Liver (tissue), 9 donors: ENCODE results near the gene PERCC1. TPM values are rescaled to one million over a fixed set of nuclear protein-coding genes. Genes with fewer than 3 reads are reported as not detected.

Experiments
- DNase-seq: peaks from one replicate; pipeline ENCODE4 v3.0.0-alpha.2; 2017; ENCODE audit warnings: low spot score
- H3K27ac ChIP-seq, 2 donors: one replicate each; pipeline ENCODE4 v1.7.0; 2013; ENCODE audit warnings: inconsistent platforms in 2 of 2, low read length in 2 of 2, control low read depth in 1 of 2, low read depth in 1 of 2, mild to moderate bottlenecking in 1 of 2
- H3K27me3 ChIP-seq, 4 donors: one replicate each; pipeline versions ENCODE4 v1.6.1 to v1.7.0; 2013; ENCODE audit warnings: low read length in 3 of 4, inconsistent platforms in 1 of 4, mild to moderate bottlenecking in 1 of 4, moderate library complexity in 1 of 4; ENCODE audit not compliant: control insufficient read depth in 4 of 4, insufficient read depth in 4 of 4
- H3K36me3 ChIP-seq, 4 donors: one replicate each; pipeline versions ENCODE4 v1.6.1 to v1.7.0; 2013; ENCODE audit warnings: low read length in 3 of 4, mild to moderate bottlenecking in 3 of 4, low read depth in 1 of 4, moderate library complexity in 1 of 4; ENCODE audit not compliant: control insufficient read depth in 4 of 4, insufficient read depth in 3 of 4
- H3K4me1 ChIP-seq, 4 donors: one replicate each; pipeline versions ENCODE4 v1.6.1 to v1.7.0; 2013; ENCODE audit warnings: low read length in 3 of 4, mild to moderate bottlenecking in 3 of 4, moderate library complexity in 1 of 4; ENCODE audit not compliant: control insufficient read depth in 4 of 4, insufficient read depth in 4 of 4
- H3K4me3 ChIP-seq, 3 donors: one replicate each; pipeline versions ENCODE4 v1.6.1 to v1.7.0; 2013; ENCODE audit warnings: low read length in 3 of 3, control low read depth in 1 of 3, low read depth in 1 of 3, mild to moderate bottlenecking in 1 of 3
- H3K9ac ChIP-seq, 2 donors: one replicate each; pipeline ENCODE4 v1.7.0; 2013; ENCODE audit warnings: low read length in 2 of 2, mild to moderate bottlenecking in 2 of 2, moderate library complexity in 2 of 2, control low read depth in 1 of 2, low read depth in 1 of 2
- H3K9me3 ChIP-seq, 4 donors: one replicate each; pipeline versions ENCODE4 v1.6.1 to v1.7.0; 2013; ENCODE audit warnings: low read length in 3 of 4; ENCODE audit not compliant: control insufficient read depth in 4 of 4
- ATF3 ChIP-seq: IDR thresholded peaks from 2 replicates; pipeline ENCODE4 v1.6.1; 2016; ENCODE audit warnings: antibody characterized with exemption
- CTCF ChIP-seq: fragments of 150-350 bp; IDR thresholded peaks from 2 replicates; pipeline ENCODE4 v1.5.1; 2017; ENCODE audit warnings: improper control_type of control experiment, low read depth, low read length; ENCODE audit not compliant: missing input control
- EGR1 ChIP-seq, 2 donors: IDR thresholded peaks; 2 replicates each; pipeline ENCODE4 v1.6.1; 2016 to 2018; ENCODE audit warnings: antibody characterized with exemption in 2 of 2, low read depth in 2 of 2
- FOXA1 ChIP-seq: IDR thresholded peaks from 2 replicates; pipeline ENCODE4 v1.6.1; 2016; ENCODE audit warnings: antibody characterized with exemption
- FOXA2 ChIP-seq: IDR thresholded peaks from 2 replicates; pipeline ENCODE4 v1.6.1; 2016; ENCODE audit warnings: antibody characterized with exemption
- HNF4G ChIP-seq: IDR thresholded peaks from 2 replicates; pipeline ENCODE4 v1.6.1; 2016; ENCODE audit warnings: antibody characterized with exemption
- JUND ChIP-seq, 2 donors: IDR thresholded peaks; 2 replicates each; pipeline ENCODE4 v1.6.1; 2016; ENCODE audit warnings: antibody characterized with exemption in 2 of 2
- NR2F2 ChIP-seq: IDR thresholded peaks from 2 replicates; pipeline ENCODE4 v1.6.1; 2016; ENCODE audit warnings: antibody characterized with exemption
- TAF1 ChIP-seq: conservative IDR thresholded peaks from 2 replicates; pipeline ENCODE4 v1.6.1; 2016; ENCODE audit warnings: antibody characterized with exemption, mild to moderate bottlenecking
- YY1 ChIP-seq: IDR thresholded peaks from 2 replicates; pipeline ENCODE4 v1.6.1; 2016; ENCODE audit warnings: antibody characterized with exemption, mild to moderate bottlenecking
- WGBS: extraction: QIAGEN DNeasy Blood & Tissue Kit; methylation state at CpG from one replicate; pipeline ENCODE4 v1.1.7; 2013; 5-methylcytosine and 5-hydroxymethylcytosine counted together
- polyA plus RNA-seq, 2 donors: library from polyadenylated mRNA; stranded (reverse) in 1 of 2; unstranded in 1 of 2; fragments of 200-250 nt in 1 of 2; fragments of >200 nt in 1 of 2; fragmentation: Nextera tagmentation in 1 of 2; extraction: Ambion mirVana in 1 of 2; gene quantifications; one replicate each; pipeline versions ENCODE4 v1.2.1 to v1.2.3, GENCODE V29; 2013 to 2015
- total RNA-seq, 2 donors: library from RNA; depleted of rRNA; stranded (reverse); fragments of >200 nt; gene quantifications; one replicate each; pipeline ENCODE4 v1.2.3, GENCODE V29; 2014
- donor health status: healthy.
- donor health status: healthy.
- donor health status: healthy.
- donor health status: healthy.
- donor health status: healthy.

The PERCC1 gene
- total and polyA plus RNA-seq, 4 donors: 0.50 to 4.7 TPM; not detected in 2

GRCh38 chr16:1441391-1441829, 10.5 kb downstream of the PERCC1 start:
- no peak overlapping the region for H3K9ac ChIP-seq
- TF ChIP-seq FOXA2 (no peak), CTCF (no peak)
- 77% methylated on average over 22 of the region's 22 CpGs for WGBS
- H3K4me1 ChIP-seq: no peaks in the 10 kb centered on the region
- no peak overlapping the region for H3K27ac ChIP-seq
- peaks cover 0 to 6% (median 2%) of the 10 kb centered on the region in 4 donors for H3K36me3 ChIP-seq
- no peaks in the 10 kb centered on the region for H3K9me3 ChIP-seq
- DNase-seq: no peak
- H3K4me3 ChIP-seq: no peak overlapping the region
- no peaks in the 10 kb centered on the region for H3K27me3 ChIP-seq

GRCh38 chr16:1442697-1443096, 11.8 kb downstream of the PERCC1 start:
- no peaks in the 10 kb centered on the region for H3K4me1 ChIP-seq
- H3K36me3 ChIP-seq: peaks cover 0 to 12% (median 5%) of the 10 kb centered on the region in 4 donors
- 90% methylated on average over 24 of the region's 24 CpGs for WGBS
- H3K27ac ChIP-seq: no peak overlapping the region
- no peak for TF ChIP-seq JUND (IDR thresholded peaks at IDR 0.05)
- no peak for TF ChIP-seq YY1
- TF ChIP-seq HNF4G: no peak
- TF ChIP-seq ATF3: no peak
- no peak for TF ChIP-seq FOXA1
- TF ChIP-seq EGR1 (IDR thresholded peaks at IDR 0.05; ENCODE audit: low read depth in 2 of 2): no peak
- H3K9me3 ChIP-seq: no peaks in the 10 kb centered on the region
- no peak overlapping the region for H3K4me3 ChIP-seq
- DNase-seq: no peak
- no peaks in the 10 kb centered on the region for H3K27me3 ChIP-seq
- H3K9ac ChIP-seq: no peak overlapping the region

DNA sequence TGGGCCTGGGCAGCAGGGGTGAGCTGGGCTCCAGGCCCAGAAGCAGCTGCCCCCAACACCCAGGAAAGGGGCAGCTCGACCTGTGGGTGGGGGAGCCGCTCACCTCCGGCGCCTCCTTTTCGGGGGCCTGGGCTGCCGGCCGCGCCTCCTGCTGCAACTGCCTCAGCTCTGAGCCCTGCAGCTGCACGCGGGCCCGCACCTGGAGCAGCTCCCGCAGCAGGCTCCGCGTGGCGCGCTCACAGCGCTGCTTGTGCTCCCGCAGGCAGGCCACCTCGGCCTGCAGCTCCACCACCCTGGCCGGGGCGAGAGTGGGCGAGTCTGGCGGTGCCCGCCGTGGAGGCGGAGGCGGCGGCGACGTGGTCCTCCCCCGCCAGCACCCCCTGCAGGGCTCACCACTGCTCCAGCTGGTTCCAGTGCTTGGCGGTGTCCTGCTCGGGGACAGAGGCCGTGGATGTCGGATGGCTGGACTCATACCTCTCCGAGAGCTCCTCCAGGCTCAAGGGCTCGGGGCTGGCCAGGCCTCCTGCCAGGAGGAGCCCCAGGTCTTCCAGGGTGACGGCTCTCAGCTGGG, 12.6 kb downstream of the PERCC1 start:
- H3K9me3 ChIP-seq: no peaks in the 10 kb centered on the region
- H3K4me3 ChIP-seq: no peak overlapping the region
- no peaks in the 10 kb centered on the region for H3K27me3 ChIP-seq
- DNase-seq: no peak
- 89% methylated on average over 38 of the region's 38 CpGs for WGBS
- TF ChIP-seq ATF3 (no peak), YY1 (no peak), TAF1 (no peak), NR2F2 (no peak)
- H3K27ac ChIP-seq: no peak overlapping the region
- peaks cover 0 to 14% (median 5%) of the 10 kb centered on the region in 4 donors for H3K36me3 ChIP-seq
- H3K4me1 ChIP-seq: no peaks in the 10 kb centered on the region
- no peak overlapping the region for H3K9ac ChIP-seq
